HepG2 (cell line): Measurements from ENCODE around the gene AGBL1. TPM values are rescaled to one million over a fixed set of nuclear protein-coding genes. Genes with fewer than 3 reads are reported as not detected.
A peak's percentile ranks its signal among the peaks of the same experiment; 100 is the strongest.

Source experiments
- ATAC-seq: fragments of 200-7000 bp; cut with Tn5 transposase; 3 replicates; pipeline ENCODE4 v1.9.1; 2020; ENCODE audit warnings: mild to moderate bottlenecking, moderate library complexity
- BruUV-seq: library from RNA; stranded (reverse); fragments of 400-500 nt; replicated peaks from 2 replicates; lab custom pipeline; 2021; lab: Mats Ljungman, UMichigan
- CTCF ChIA-PET: fragments of 300-600 bp; formaldehyde crosslinking; extraction: SDS; loops from one replicate; lab custom pipeline; 2021; ENCODE audit warnings: low total read pairs, inconsistent platforms, low intra/inter-chr PET ratio; lab: Yijun Ruan, JAX
- POLR2A ChIA-PET: fragments of 350-600 bp; sonication (Branson Sonifier 250); formaldehyde crosslinking; loops from one replicate; lab custom pipeline; 2020; ENCODE audit warnings: antibody characterized with exemption, inconsistent platforms; lab: Yijun Ruan, JAX
- DNase-seq: peaks from one replicate; pipeline ENCODE4 v3.0.0-alpha.2; 2015; ENCODE audit warnings: low spot score
- FAIRE-seq: peaks from 3 replicates; lab custom pipeline; 2011; peaks lifted over from hg19 to GRCh38; lab: Jason Lieb, UNC
- H2AFZ ChIP-seq: one replicate; pipeline ENCODE4 v1.6.1; 2011; ENCODE audit warnings: low read length, inconsistent platforms
- H3K27ac ChIP-seq: fragments of 300-600 bp; 3 replicates; pipeline ENCODE4 v1.8.0; 2011; ENCODE audit warnings: mixed run types, mild to moderate bottlenecking, mixed read lengths, low read length, inconsistent platforms; ENCODE audit not compliant: insufficient read depth; ENCODE audit errors: extremely low read length
- H3K27me3 ChIP-seq, 2 experiments: fragments of 200-600 bp in 1 of 2; 2 replicates in 1 of 2; 3 replicates in 1 of 2; pipeline versions ENCODE4 v1.6.0 to v1.8.0; 2011; ENCODE audit warnings: low read length in 2 of 2, mild to moderate bottlenecking in 2 of 2, moderate library complexity in 2 of 2, inconsistent platforms in 1 of 2; ENCODE audit not compliant: insufficient read depth in 2 of 2, control insufficient read depth in 1 of 2
- H3K36me3 ChIP-seq, 2 experiments: fragments of 200-600 bp in 1 of 2; replicated peaks in 1 of 2; 2 replicates in 1 of 2; 3 replicates in 1 of 2; pipeline versions ENCODE4 v1.5.1 to v1.8.0; 2011; ENCODE audit warnings: low read length in 2 of 2, inconsistent platforms in 1 of 2; ENCODE audit not compliant: insufficient read depth in 2 of 2, control insufficient read depth in 1 of 2
- H3K4me1 ChIP-seq: 2 replicates; pipeline ENCODE4 v1.5.1; 2012; ENCODE audit warnings: low read length, inconsistent platforms; ENCODE audit not compliant: insufficient read depth
- H3K4me2 ChIP-seq: 2 replicates; pipeline ENCODE4 v1.6.0; 2011; ENCODE audit warnings: low read depth, low read length, inconsistent platforms
- H3K4me3 ChIP-seq, 3 experiments: fragments of 200-600 bp in 1 of 3; sonication (generic), shearing (Covaris generic) in 1 of 3; replicated peaks in 1 of 3; 2 replicates each; pipeline ENCODE4 v1.5.1; 2011 to 2016; ENCODE audit warnings: low read length in 3 of 3, inconsistent platforms in 2 of 3, low read depth in 2 of 3, mild to moderate bottlenecking in 2 of 3, control low read depth in 1 of 3, mixed read lengths in 1 of 3; ENCODE audit not compliant: insufficient read depth in 1 of 3
- H3K79me2 ChIP-seq: one replicate; pipeline ENCODE4 v1.6.1; 2011; ENCODE audit warnings: low read length, inconsistent platforms; ENCODE audit not compliant: insufficient read depth
- H3K9ac ChIP-seq: 2 replicates; pipeline ENCODE4 v1.6.0; 2011; ENCODE audit warnings: mild to moderate bottlenecking, low read depth, low read length, inconsistent platforms; ENCODE audit not compliant: insufficient read depth
- H3K9me3 ChIP-seq: 2 replicates; pipeline ENCODE4 v1.5.1; 2012; ENCODE audit warnings: mild to moderate bottlenecking, low read length
- H4K20me1 ChIP-seq: 2 replicates; pipeline ENCODE4 v1.6.0; 2011; ENCODE audit warnings: inconsistent platforms, mild to moderate bottlenecking, low read length, moderate library complexity; ENCODE audit not compliant: insufficient read depth
- FIP1L1 ChIP-seq: fragments of 200-400 bp; formaldehyde crosslinking; IDR thresholded peaks from 2 replicates; pipeline ENCODE4 v1.6.1; 2018; ENCODE audit warnings: low read depth, mild to moderate bottlenecking, low read length, moderate library complexity, borderline replicate concordance; ENCODE audit not compliant: insufficient read depth
- POLR2G ChIP-seq: fragments of 200-400 bp; formaldehyde crosslinking; IDR thresholded peaks from 2 replicates; pipeline ENCODE4 v1.6.1; 2018; ENCODE audit warnings: mild to moderate bottlenecking, low read depth, low read length, moderate library complexity
- SMAD9 ChIP-seq: sonication (generic); formaldehyde crosslinking; IDR thresholded peaks from 2 replicates; pipeline ENCODE4 v1.5.1; 2020; ENCODE audit warnings: mild to moderate bottlenecking, missing genetic modification reagents
- STAG1 ChIP-seq: sonication (generic); formaldehyde crosslinking; IDR thresholded peaks from 2 replicates; pipeline ENCODE4 v1.4.0; 2020; ENCODE audit warnings: missing genetic modification reagents
- ZBTB34 ChIP-seq: sonication (generic); formaldehyde crosslinking; IDR thresholded peaks from 2 replicates; pipeline ENCODE4 v1.8.0; 2022; ENCODE audit warnings: mild to moderate bottlenecking, missing genetic modification reagents
- ZNF17 ChIP-seq: sonication (generic); formaldehyde crosslinking; IDR thresholded peaks from 2 replicates; pipeline ENCODE4 v1.5.0; 2020; ENCODE audit warnings: mild to moderate bottlenecking, missing genetic modification reagents
- ZNF614 ChIP-seq: IDR thresholded peaks from 2 replicates; pipeline ENCODE4 v1.6.1; 2018; ENCODE audit warnings: missing biosample characterization, missing genetic modification reagents, inconsistent platforms, borderline replicate concordance
- WGBS: methylation state at CpG from one replicate; pipeline ENCODE4 v1.1.6; 2017; ENCODE audit warnings: low lambda C conversion rate; 5-methylcytosine and 5-hydroxymethylcytosine counted together
- in situ Hi-C: cut with HindIII; loops from 2 replicates; pipeline ENCODE4 v1.10.0; 2017; ENCODE audit warnings: low pct_unique_long_range_greater_than_20kb; ENCODE audit not compliant: extremely low pct_ligation_motif_present
- intact Hi-C: fragments of 100-400 bp; cut with micrococcal nuclease; formaldehyde crosslinking; loops from one replicate; pipeline ENCODE4 v1.10.0; 2022; ENCODE audit not compliant: unreplicated experiment
- polyA plus RNA-seq, 8 experiments: library from polyadenylated mRNA; depleted of rRNA in 3 of 8; stranded (reverse) in 7 of 8; unstranded in 1 of 8; fragments of >200 nt; fragmentation: Illumina TruSeq in 4 of 8; extraction: Trizol in 4 of 8; gene quantifications; 2 replicates each; pipeline versions ENCODE4 v1.2.1 to v1.2.3, GENCODE V29; 2011 to 2016; ENCODE audit warnings: low read depth in 4 of 8, missing spikeins in 1 of 8, mixed read lengths in 1 of 8; ENCODE audit not compliant: insufficient read depth in 1 of 8
- total RNA-seq, 5 experiments: library from RNA; depleted of rRNA; stranded (reverse); fragments of >200 nt; fragmentation: Illumina TruSeq; extraction: Trizol; gene quantifications; 2 replicates each; pipeline ENCODE4 v1.2.3, GENCODE V29; 2016; ENCODE audit warnings: low read depth in 1 of 5
- TF ChIP-seq, protein P1 (sequence below): sonication (generic); formaldehyde crosslinking; IDR thresholded peaks from 2 replicates; pipeline ENCODE4 v1.4.0; 2020; ENCODE audit warnings: missing genetic modification reagents

AGBL1 gene
- total and polyA plus RNA-seq, 2 of the 13 experiments (the other 11 are each of a cell fraction or from before 2014, with no cell fraction given): 0.01 TPM; not detected in 1

DNA sequence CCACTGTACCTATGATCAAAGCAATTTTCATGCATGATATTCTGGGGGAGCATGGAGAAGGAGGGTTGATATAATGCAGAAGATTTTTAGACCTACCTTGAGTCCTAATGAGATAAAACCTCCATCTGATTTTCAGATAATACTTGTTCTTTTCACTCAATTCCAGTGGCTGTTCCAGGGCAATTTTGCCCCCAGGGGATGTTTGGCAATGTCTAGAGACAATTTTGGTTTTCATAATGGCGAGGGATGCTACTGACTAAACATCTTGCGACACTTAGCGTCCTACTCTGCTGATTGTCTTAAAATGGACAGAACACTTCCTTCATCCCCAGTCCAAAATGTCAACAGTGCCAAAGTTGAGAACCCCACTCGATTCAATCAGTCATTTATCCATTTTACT lies 26.6 kb downstream of the AGBL1 start (continued):
- no peak for TF ChIP-seq ZNF614 (CRISPR knock-in tag)
- no peak for TF ChIP-seq POLR2G
- no peak for TF ChIP-seq FIP1L1

GRCh38 chr15:86115145-86115801 lies 35.6 kb downstream of the AGBL1 start:
- no peak for DNase-seq
- 14% methylated on average over 4 of the region's 4 CpGs for WGBS
- H3K4me1 ChIP-seq: no peaks in the 10 kb centered on the region
- intact Hi-C loops (no loop called here), in situ Hi-C loops (no loop called here)
- TF ChIP-seq ZNF17 (CRISPR knock-in tag) (no peak), STAG1 (CRISPR knock-in tag) (peak; percentile 13; the same call in 1 of the 2 replicates)
- FAIRE-seq: no peak
- no peak overlapping the region for H3K4me2 ChIP-seq
- H3K27me3 ChIP-seq: no peaks in the 10 kb centered on the region
- no peak overlapping the region for H3K9ac ChIP-seq
- H3K27ac ChIP-seq: no peak overlapping the region
- no peaks in the 10 kb centered on the region for H4K20me1 ChIP-seq
- ATAC-seq: no peak
- CTCF ChIA-PET: no interaction called here
- no TSS peak for BruUV-seq
- H2AFZ ChIP-seq: no peak overlapping the region
- POLR2A ChIA-PET: no interaction called here
- H3K36me3 ChIP-seq: no peaks in the 10 kb centered on the region
- H3K79me2 ChIP-seq: no peaks in the 10 kb centered on the region
- H3K9me3 ChIP-seq: no peaks in the 10 kb centered on the region
- no peak overlapping the region for H3K4me3 ChIP-seq

- WGBS: 35% methylated on average over 7 of the region's 7 CpGs
- peak; percentile 3 for DNase-seq
- Histone ChIP-seq H3K4me1 (no peaks in the 10 kb centered on the region), H2AFZ (no peak overlapping the region), H3K36me3 (no peaks in the 10 kb centered on the region), H3K79me2 (no peaks in the 10 kb centered on the region), H3K27me3 (no peaks in the 10 kb centered on the region; a peak in 1 of 5 replicates), H3K4me3 (no peak overlapping the region), H4K20me1 (no peaks in the 10 kb centered on the region), H3K9ac (no peak overlapping the region), H3K4me2 (no peak overlapping the region), H3K27ac (no peak overlapping the region), H3K9me3 (no peaks in the 10 kb centered on the region)
- intact Hi-C loops (no loop called here), in situ Hi-C loops (no loop called here)
- FAIRE-seq: no peak
- POLR2A ChIA-PET: no interaction called here
- peak; percentile 51; the same call in 2 of the 3 replicates for ATAC-seq
- no TSS peak for BruUV-seq
- CTCF ChIA-PET: no interaction called here
- TF ChIP-seq, protein P1, sequence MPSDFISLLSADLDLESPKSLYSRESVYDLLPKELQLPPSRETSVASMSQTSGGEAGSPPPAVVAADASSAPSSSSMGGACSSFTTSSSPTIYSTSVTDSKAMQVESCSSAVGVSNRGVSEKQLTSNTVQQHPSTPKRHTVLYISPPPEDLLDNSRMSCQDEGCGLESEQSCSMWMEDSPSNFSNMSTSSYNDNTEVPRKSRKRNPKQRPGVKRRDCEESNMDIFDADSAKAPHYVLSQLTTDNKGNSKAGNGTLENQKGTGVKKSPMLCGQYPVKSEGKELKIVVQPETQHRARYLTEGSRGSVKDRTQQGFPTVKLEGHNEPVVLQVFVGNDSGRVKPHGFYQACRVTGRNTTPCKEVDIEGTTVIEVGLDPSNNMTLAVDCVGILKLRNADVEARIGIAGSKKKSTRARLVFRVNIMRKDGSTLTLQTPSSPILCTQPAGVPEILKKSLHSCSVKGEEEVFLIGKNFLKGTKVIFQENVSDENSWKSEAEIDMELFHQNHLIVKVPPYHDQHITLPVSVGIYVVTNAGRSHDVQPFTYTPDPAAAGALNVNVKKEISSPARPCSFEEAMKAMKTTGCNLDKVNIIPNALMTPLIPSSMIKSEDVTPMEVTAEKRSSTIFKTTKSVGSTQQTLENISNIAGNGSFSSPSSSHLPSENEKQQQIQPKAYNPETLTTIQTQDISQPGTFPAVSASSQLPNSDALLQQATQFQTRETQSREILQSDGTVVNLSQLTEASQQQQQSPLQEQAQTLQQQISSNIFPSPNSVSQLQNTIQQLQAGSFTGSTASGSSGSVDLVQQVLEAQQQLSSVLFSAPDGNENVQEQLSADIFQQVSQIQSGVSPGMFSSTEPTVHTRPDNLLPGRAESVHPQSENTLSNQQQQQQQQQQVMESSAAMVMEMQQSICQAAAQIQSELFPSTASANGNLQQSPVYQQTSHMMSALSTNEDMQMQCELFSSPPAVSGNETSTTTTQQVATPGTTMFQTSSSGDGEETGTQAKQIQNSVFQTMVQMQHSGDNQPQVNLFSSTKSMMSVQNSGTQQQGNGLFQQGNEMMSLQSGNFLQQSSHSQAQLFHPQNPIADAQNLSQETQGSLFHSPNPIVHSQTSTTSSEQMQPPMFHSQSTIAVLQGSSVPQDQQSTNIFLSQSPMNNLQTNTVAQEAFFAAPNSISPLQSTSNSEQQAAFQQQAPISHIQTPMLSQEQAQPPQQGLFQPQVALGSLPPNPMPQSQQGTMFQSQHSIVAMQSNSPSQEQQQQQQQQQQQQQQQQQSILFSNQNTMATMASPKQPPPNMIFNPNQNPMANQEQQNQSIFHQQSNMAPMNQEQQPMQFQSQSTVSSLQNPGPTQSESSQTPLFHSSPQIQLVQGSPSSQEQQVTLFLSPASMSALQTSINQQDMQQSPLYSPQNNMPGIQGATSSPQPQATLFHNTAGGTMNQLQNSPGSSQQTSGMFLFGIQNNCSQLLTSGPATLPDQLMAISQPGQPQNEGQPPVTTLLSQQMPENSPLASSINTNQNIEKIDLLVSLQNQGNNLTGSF: no peak
- TF ChIP-seq SMAD9 (CRISPR knock-in tag) (no peak), ZBTB34 (CRISPR knock-in tag) (no peak)
Observed at GRCh38 chr15:86121568-86122225, 42.0 kb downstream of the AGBL1 start.
